Activated naive CD4-positive, alpha-beta T cell treated with anti-CD3 and anti-CD28 coated beads, Interleukin-2, amount 10 ng/mL, durations not matched to agents 5 hours and 36 hours (primary cell): Measurements from ENCODE around the gene SCNN1A. TPM values are rescaled to one million over a fixed set of nuclear protein-coding genes. Genes with fewer than 3 reads are reported as not detected.

Experiments used
- total RNA-seq, 2 experiments: library from RNA; stranded (reverse); gene quantifications; one replicate each; pipeline ENCODE4 v1.2.3, GENCODE V29; 2021

The SCNN1A gene
- total RNA-seq = under 1 TPM; 0.43 to 0.88 TPM

GRCh38 chr12:6375269-6376078, at the start of gene SCNN1A:
Gene SCNN1A (minus strand): TSS chr12:6375563. CDS start chr12:6374783, 780 bp downstream.

GRCh38 chr12:6383572-6384498, 8.5 kb upstream of the SCNN1A start, which contains the start of gene LTBR:
Gene LTBR (plus strand): TSS chr12:6384162. CDS start chr12:6384359, 197 bp downstream.

GRCh38 chr12:6341417-6342139, 33.8 kb downstream of the SCNN1A start, which contains the start of gene TNFRSF1A:
Gene TNFRSF1A (minus strand): TSS chr12:6342076. CDS start chr12:6341814, 262 bp downstream.

Other genes with a start within 250 kb of the SCNN1A start
- gene CD9, start 175.2 kb downstream of the SCNN1A start, total RNA-seq = 1 to 10 TPM in 1 of 2 experiments, under 1 TPM in 1; 0.91 to 1.3 TPM
- gene PLEKHG6, start 64.9 kb downstream of the SCNN1A start, total RNA-seq = not detected
- gene TNFRSF1A, start 33.5 kb downstream of the SCNN1A start, total RNA-seq = 10 to 100 TPM; 55.4 to 59.9 TPM
- under 1 TPM; 0.35 to 0.72 TPM for gene LTBR, start 8.6 kb upstream of the SCNN1A start, total RNA-seq
- 100 to 1,000 TPM; 160 to 162 TPM for gene CD27, start 69.4 kb upstream of the SCNN1A start, total RNA-seq
- gene TAPBPL, start 76.5 kb upstream of the SCNN1A start, total RNA-seq = 10 to 100 TPM; 52.0 to 52.7 TPM
- gene VAMP1, start 95.1 kb upstream of the SCNN1A start, total RNA-seq = 10 to 100 TPM; 54.2 to 54.4 TPM
- gene MRPL51, start 117.7 kb upstream of the SCNN1A start, total RNA-seq = 100 to 1,000 TPM; 177 to 187 TPM
- gene NCAPD2, start 118.5 kb upstream of the SCNN1A start, total RNA-seq = 100 to 1,000 TPM; 151 to 157 TPM
- 1,000 to 10,000 TPM; 5,761 to 5,800 TPM for gene GAPDH, start 159.0 kb upstream of the SCNN1A start, total RNA-seq
- gene IFFO1, start 180.5 kb upstream of the SCNN1A start, total RNA-seq = 10 to 100 TPM; 26.7 to 29.1 TPM
- gene NOP2, start 192.7 kb upstream of the SCNN1A start, total RNA-seq = 10 to 100 TPM; 67.2 to 67.7 TPM
- 100 to 1,000 TPM; 233 to 250 TPM for gene CHD4, start 231.8 kb upstream of the SCNN1A start, total RNA-seq